ENCODE data around the gene ZMIZ1. TPM values are rescaled to one million over a fixed set of nuclear protein-coding genes. Genes with fewer than 3 reads are reported as not detected.
"Not testable (repeated sequence)": the region's sequence is repeated elsewhere in the genome, so short reads cannot be mapped to it uniquely, and the experiment has no call there.

ZMIZ1 gene
- polyA plus RNA-seq, 6 donors from 2014 or later = 0.11 to 2.9 (median 1.5) TPM

- no peaks in the 10 kb centered on the region for H3K9me3 Mint-ChIP-seq
- H3K4me1 Mint-ChIP-seq = peaks cover 0 to 4% (median 0%) of the 10 kb centered on the region in 3 donors
- H3K27me3 Mint-ChIP-seq = peaks cover 14 to 34% (median 24%) of the 10 kb centered on the region in 3 donors
- H3K27ac Mint-ChIP-seq = peak overlapping the region in 1 of 6 donors; percentile 50
- H3K36me3 Mint-ChIP-seq = no peaks in the 10 kb centered on the region
- ATAC-seq (ENCODE audit: low read depth in 2 of 2) = no peak
- no peak overlapping the region for H3K4me3 Mint-ChIP-seq
- DNase-seq = no peak
These were observed 43.5 kb upstream of the ZMIZ1 start for GRCh38 chr10:79025199-79025832.

GRCh38 chr10:79026341-79026761, 42.4 kb upstream of the ZMIZ1 start:
- H3K36me3 Mint-ChIP-seq = no peaks in the 10 kb centered on the region
- peaks cover 14 to 41% (median 27%) of the 10 kb centered on the region in 3 donors for H3K27me3 Mint-ChIP-seq
- DNase-seq (no peak), ATAC-seq (ENCODE audit: low read depth in 2 of 2) (no peak)
- peaks cover 0 to 4% (median 0%) of the 10 kb centered on the region in 3 donors for H3K4me1 Mint-ChIP-seq
- no peak overlapping the region for H3K27ac Mint-ChIP-seq
- H3K9me3 Mint-ChIP-seq = no peaks in the 10 kb centered on the region
- no peak overlapping the region for H3K4me3 Mint-ChIP-seq

GRCh38 chr10:79026806-79027146, 42.0 kb upstream of the ZMIZ1 start:
- H3K27me3 Mint-ChIP-seq = peaks cover 14 to 41% (median 27%) of the 10 kb centered on the region in 3 donors
- ATAC-seq (ENCODE audit: low read depth in 2 of 2) (no peak), DNase-seq (no peak)
- no peak overlapping the region for H3K4me3 Mint-ChIP-seq
- no peaks in the 10 kb centered on the region for H3K36me3 Mint-ChIP-seq
- H3K9me3 Mint-ChIP-seq = no peaks in the 10 kb centered on the region
- no peak overlapping the region for H3K27ac Mint-ChIP-seq
- H3K4me1 Mint-ChIP-seq = peaks cover 0 to 4% (median 0%) of the 10 kb centered on the region in 3 donors

GRCh38 chr10:79027147-79028055, 41.4 kb upstream of the ZMIZ1 start:
- Mint-ChIP-seq H3K4me1 (peaks cover 0 to 4% (median 0%) of the 10 kb centered on the region in 3 donors), H3K27me3 (peaks cover 14 to 41% (median 27%) of the 10 kb centered on the region in 3 donors), H3K27ac (peak overlapping the region in 1 of 6 donors; percentile 57), H3K36me3 (no peaks in the 10 kb centered on the region), H3K9me3 (no peaks in the 10 kb centered on the region), H3K4me3 (no peak overlapping the region)
- ATAC-seq (ENCODE audit: low read depth in 2 of 2) = no peak
- DNase-seq = no peak

- H3K4me1 Mint-ChIP-seq = peaks cover 0 to 4% (median 0%) of the 10 kb centered on the region in 3 donors
- H3K27me3 Mint-ChIP-seq = peaks cover 14 to 41% (median 33%) of the 10 kb centered on the region in 3 donors
- no peak overlapping the region for H3K27ac Mint-ChIP-seq
- no peaks in the 10 kb centered on the region for H3K9me3 Mint-ChIP-seq
- H3K4me3 Mint-ChIP-seq = no peak overlapping the region
- H3K36me3 Mint-ChIP-seq = no peaks in the 10 kb centered on the region
- ATAC-seq (ENCODE audit: low read depth in 2 of 2) = no peak
- DNase-seq = no peak
These were observed 40.7 kb upstream of the ZMIZ1 start for GRCh38 chr10:79028056-79028430.

GRCh38 chr10:79028451-79029010, 40.2 kb upstream of the ZMIZ1 start:
- H3K4me1 Mint-ChIP-seq = peaks cover 0 to 4% (median 0%) of the 10 kb centered on the region in 3 donors
- H3K27me3 Mint-ChIP-seq = peaks cover 14 to 41% (median 35%) of the 10 kb centered on the region in 3 donors
- no peaks in the 10 kb centered on the region for H3K36me3 Mint-ChIP-seq
- no peaks in the 10 kb centered on the region for H3K9me3 Mint-ChIP-seq
- H3K4me3 Mint-ChIP-seq = no peak overlapping the region
- ATAC-seq (ENCODE audit: low read depth in 2 of 2) (no peak), DNase-seq (no peak)
- H3K27ac Mint-ChIP-seq = no peak overlapping the region

GRCh38 chr10:79029478-79030390, 39.0 kb upstream of the ZMIZ1 start:
- Mint-ChIP-seq H3K4me3 (no peak overlapping the region), H3K27me3 (peaks cover 18 to 50% (median 45%) of the 10 kb centered on the region in 3 donors), H3K4me1 (peaks cover 0 to 4% (median 0%) of the 10 kb centered on the region in 3 donors), H3K36me3 (no peaks in the 10 kb centered on the region), H3K27ac (peak overlapping the region in 2 of 6 donors; percentile 9 to 28), H3K9me3 (no peaks in the 10 kb centered on the region)
- ATAC-seq (ENCODE audit: low read depth in 2 of 2) (no peak), DNase-seq (no peak)

GRCh38 chr10:79030705-79031104, 38.1 kb upstream of the ZMIZ1 start:
- Mint-ChIP-seq H3K36me3 (no peaks in the 10 kb centered on the region), H3K27me3 (peaks cover 26 to 55% (median 52%) of the 10 kb centered on the region in 3 donors), H3K27ac (no peak overlapping the region), H3K4me3 (no peak overlapping the region), H3K4me1 (peaks cover 0 to 4% (median 0%) of the 10 kb centered on the region in 3 donors), H3K9me3 (no peaks in the 10 kb centered on the region)
- no peak for ATAC-seq (ENCODE audit: low read depth in 2 of 2)
- DNase-seq = no peak

- Mint-ChIP-seq H3K4me1 (peaks cover 0 to 4% (median 0%) of the 10 kb centered on the region in 3 donors), H3K36me3 (no peaks in the 10 kb centered on the region), H3K9me3 (no peaks in the 10 kb centered on the region), H3K4me3 (no peak overlapping the region), H3K27ac (no peak overlapping the region), H3K27me3 (peaks cover 21 to 49% (median 48%) of the 10 kb centered on the region in 3 donors)
- DNase-seq (no peak), ATAC-seq (ENCODE audit: low read depth in 2 of 2) (no peak)
These were observed 37.0 kb upstream of the ZMIZ1 start for GRCh38 chr10:79031723-79032122.

- H3K36me3 Mint-ChIP-seq = no peaks in the 10 kb centered on the region
- H3K27ac Mint-ChIP-seq = peak overlapping the region in 2 of 6 donors; percentile 73 to 74
- peaks cover 17 to 48% (median 38%) of the 10 kb centered on the region in 3 donors for H3K27me3 Mint-ChIP-seq
- H3K4me3 Mint-ChIP-seq = peak overlapping the region in 1 of 8 donors; percentile 73
- ATAC-seq (ENCODE audit: low read depth in 2 of 2) (no peak), DNase-seq (no peak)
- H3K4me1 Mint-ChIP-seq = no peaks in the 10 kb centered on the region
- H3K9me3 Mint-ChIP-seq = no peaks in the 10 kb centered on the region
These were observed 34.4 kb upstream of the ZMIZ1 start for GRCh38 chr10:79034271-79034876.

GRCh38 chr10:79036416-79036815, 32.4 kb upstream of the ZMIZ1 start:
- H3K4me1 Mint-ChIP-seq; H3K36me3 Mint-ChIP-seq; H3K27ac Mint-ChIP-seq; DNase-seq; H3K4me3 Mint-ChIP-seq; H3K9me3 Mint-ChIP-seq; ATAC-seq (ENCODE audit: low read depth in 2 of 2): not testable (repeated sequence)
- H3K27me3 Mint-ChIP-seq = peaks cover 17 to 38% (median 33%) of the 10 kb centered on the region in 3 donors

- Mint-ChIP-seq H3K4me1 (no peaks in the 10 kb centered on the region), H3K4me3 (no peak overlapping the region), H3K27ac (no peak overlapping the region), H3K9me3 (no peaks in the 10 kb centered on the region), H3K36me3 (no peaks in the 10 kb centered on the region), H3K27me3 (peaks cover 17 to 38% (median 25%) of the 10 kb centered on the region in 3 donors)
- no peak for ATAC-seq (ENCODE audit: low read depth in 2 of 2)
- DNase-seq = no peak
These were observed 30.5 kb upstream of the ZMIZ1 start for GRCh38 chr10:79038104-79038840.
